WTC11 (cell line): ENCODE data around the gene MAML2. TPM values are rescaled to one million over a fixed set of nuclear protein-coding genes. Genes with fewer than 3 reads are reported as not detected.

Source experiments
- ATAC-seq: fragments of 200-7000 bp; cut with Tn5 transposase; 2 replicates; pipeline ENCODE4 v1.10.0; 2021; ENCODE audit warnings: mild to moderate bottlenecking, moderate library complexity
- CTCF ChIA-PET: fragments of 300-600 bp; sonication (Branson Sonifier 250); formaldehyde crosslinking; loops from one replicate; lab custom pipeline; 2021; ENCODE audit warnings: antibody characterized with exemption; lab: Charles Lee
- POLR2A ChIA-PET: fragments of 350-600 bp; sonication (Branson Sonifier 250); formaldehyde crosslinking; loops from one replicate; lab custom pipeline; 2021; ENCODE audit warnings: antibody characterized with exemption; lab: Charles Lee
- DNase-seq: peaks from one replicate; pipeline ENCODE4 v3.0.0; 2021; ENCODE audit warnings: low spot score
- H3K27ac Mint-ChIP-seq: 2 replicates; pipeline ENCODE4 v1.8.0; 2021; ENCODE audit warnings: mixed read lengths
- H3K27me3 Mint-ChIP-seq: 2 replicates; pipeline ENCODE4 v1.8.0; 2021; ENCODE audit warnings: low read depth, mild to moderate bottlenecking, moderate library complexity, mixed read lengths
- H3K36me3 Mint-ChIP-seq: 2 replicates; pipeline ENCODE4 v1.8.0; 2021; ENCODE audit warnings: mixed read lengths
- H3K4me1 Mint-ChIP-seq: 2 replicates; pipeline ENCODE4 v1.8.0; 2022; ENCODE audit warnings: mixed read lengths
- H3K4me3 Mint-ChIP-seq: 2 replicates; pipeline ENCODE4 v1.8.0; 2021; ENCODE audit warnings: mild to moderate bottlenecking, moderate library complexity, mixed read lengths
- H3K9me3 Mint-ChIP-seq: 2 replicates; pipeline ENCODE4 v1.8.0; 2021; ENCODE audit warnings: mixed read lengths
- ARID4B ChIP-seq: sonication (generic); formaldehyde crosslinking; IDR thresholded peaks from 2 replicates; pipeline ENCODE4 v1.8.0; 2023; ENCODE audit warnings: missing genetic modification reagents, mild to moderate bottlenecking, borderline replicate concordance
- ATF1 ChIP-seq: sonication (generic); formaldehyde crosslinking; IDR thresholded peaks from 2 replicates; pipeline ENCODE4 v1.8.1; 2023; ENCODE audit warnings: mild to moderate bottlenecking, moderate library complexity, missing genetic modification reagents
- ATF6 ChIP-seq: sonication (generic); formaldehyde crosslinking; IDR thresholded peaks from 2 replicates; pipeline ENCODE4 v1.8.1; 2023; ENCODE audit warnings: mild to moderate bottlenecking, missing genetic modification reagents
- CDX4 ChIP-seq: fragments of 250-450 bp; sonication (Bioruptor Pico); IDR thresholded peaks from 2 replicates; pipeline ENCODE4 v1.9.0; 2021; ENCODE audit warnings: moderate library complexity, mild to moderate bottlenecking, inconsistent platforms, borderline replicate concordance
- GRHL2 ChIP-seq: fragments of 250-450 bp; sonication (Bioruptor Pico); IDR thresholded peaks from 2 replicates; pipeline ENCODE4 v1.8.0; 2022; ENCODE audit warnings: mild to moderate bottlenecking, moderate library complexity; ENCODE audit not compliant: insufficient replicate concordance, severe bottlenecking
- IRF2 ChIP-seq: sonication (generic); formaldehyde crosslinking; IDR thresholded peaks from 2 replicates; pipeline ENCODE4 v1.8.0; 2022; ENCODE audit warnings: low read depth, missing genetic modification reagents, borderline replicate concordance
- NFATC4 ChIP-seq: fragments of 250-450 bp; sonication (Bioruptor Pico); IDR thresholded peaks from 2 replicates; pipeline ENCODE4 v1.9.0; 2021; ENCODE audit warnings: mild to moderate bottlenecking
- NFE2L1 ChIP-seq: sonication (generic); formaldehyde crosslinking; IDR thresholded peaks from 2 replicates; pipeline ENCODE4 v1.8.1; 2023; ENCODE audit warnings: missing genetic modification reagents
- PRDM15 ChIP-seq: sonication (generic); formaldehyde crosslinking; IDR thresholded peaks from 2 replicates; pipeline ENCODE4 v1.8.0; 2022; ENCODE audit warnings: missing genetic modification reagents
- SMAD3 ChIP-seq: sonication (generic); formaldehyde crosslinking; IDR thresholded peaks from 2 replicates; pipeline ENCODE4 v1.8.0; 2022; ENCODE audit warnings: missing genetic modification reagents, mild to moderate bottlenecking, borderline replicate concordance
- TP53 ChIP-seq: sonication (generic); formaldehyde crosslinking; IDR thresholded peaks from 2 replicates; pipeline ENCODE4 v1.8.1; 2023; ENCODE audit warnings: mild to moderate bottlenecking, missing genetic modification reagents
- ZNF263 ChIP-seq: sonication (generic); formaldehyde crosslinking; IDR thresholded peaks from 2 replicates; pipeline ENCODE4 v1.8.1; 2022; ENCODE audit warnings: low read depth, mild to moderate bottlenecking, moderate library complexity, missing genetic modification reagents
- total RNA-seq: library from RNA; stranded (reverse); gene quantifications from 3 replicates; pipeline ENCODE4 v1.2.3, GENCODE V29; 2021
- TF ChIP-seq, protein P1 (sequence below): fragments of 250-450 bp; sonication (Bioruptor Pico); conservative IDR thresholded peaks from 2 replicates; pipeline ENCODE4 v1.9.0; 2021; ENCODE audit warnings: mild to moderate bottlenecking
- TF ChIP-seq, protein P2 (sequence below): sonication (generic); formaldehyde crosslinking; conservative IDR thresholded peaks from 2 replicates; pipeline ENCODE4 v1.8.1; 2023; ENCODE audit warnings: mild to moderate bottlenecking, low read depth, missing genetic modification reagents, moderate library complexity

MAML2 gene
- total RNA-seq, 1 experiment from 2014 or later: 8.1 TPM

DNA sequence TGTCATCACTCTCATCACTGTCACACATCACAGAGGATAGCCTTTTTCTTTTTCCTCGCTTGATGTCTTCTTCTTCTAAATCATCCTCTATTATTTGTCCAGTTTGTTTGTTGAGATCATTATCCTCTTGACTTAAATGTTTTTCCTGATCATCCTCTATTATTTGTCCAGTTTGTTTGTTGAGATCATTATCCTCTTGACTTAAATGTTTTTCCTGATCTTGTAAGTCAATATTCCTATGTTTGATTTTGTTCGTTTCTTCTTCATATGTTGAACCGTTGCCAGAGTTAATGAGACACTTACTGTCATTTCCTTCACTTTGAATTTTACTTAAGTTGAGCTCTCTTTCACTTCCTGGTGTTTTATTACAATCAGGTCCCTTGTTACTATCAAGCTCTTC is 41.2 kb upstream of the MAML2 start (continued):
- TF ChIP-seq, protein P1, sequence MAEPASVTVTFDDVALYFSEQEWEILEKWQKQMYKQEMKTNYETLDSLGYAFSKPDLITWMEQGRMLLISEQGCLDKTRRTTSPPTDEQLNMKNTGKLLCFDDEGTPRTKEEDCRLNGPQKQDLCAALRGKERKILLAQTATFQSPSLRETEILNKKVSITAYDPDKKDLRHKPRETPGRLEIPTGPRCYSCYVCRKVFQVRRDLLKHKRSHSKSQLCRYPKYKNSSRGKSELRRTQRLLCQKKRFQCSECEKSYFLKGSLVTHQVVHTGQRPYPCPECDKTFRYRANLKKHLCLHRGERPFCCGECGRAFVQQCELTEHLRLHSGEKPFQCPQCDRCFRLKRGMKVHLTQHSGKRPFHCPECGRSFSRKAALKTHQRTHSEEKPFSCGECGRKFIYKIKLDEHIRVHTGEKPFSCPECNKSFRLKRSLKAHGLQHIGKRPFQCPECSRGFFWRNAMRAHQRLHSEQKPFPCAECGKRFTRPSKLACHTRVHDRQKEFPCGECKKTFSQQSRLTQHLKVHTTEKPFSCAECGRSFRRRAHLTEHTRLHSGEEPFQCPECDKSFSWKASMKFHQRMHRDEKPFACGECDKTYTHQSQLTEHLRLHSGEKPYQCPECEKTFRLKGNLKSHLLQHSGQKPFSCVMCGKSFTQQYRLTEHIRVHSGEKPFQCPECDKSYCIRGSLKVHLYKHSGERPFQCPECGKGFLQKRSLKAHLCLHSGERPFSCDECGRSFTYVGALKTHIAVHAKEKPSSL: no peak
- TF ChIP-seq NFE2L1 (CRISPR knock-in tag) (no peak), NFATC4 (CRISPR knock-in tag) (no peak), IRF2 (CRISPR knock-in tag) (no peak), ATF1 (CRISPR knock-in tag) (no peak)

DNA sequence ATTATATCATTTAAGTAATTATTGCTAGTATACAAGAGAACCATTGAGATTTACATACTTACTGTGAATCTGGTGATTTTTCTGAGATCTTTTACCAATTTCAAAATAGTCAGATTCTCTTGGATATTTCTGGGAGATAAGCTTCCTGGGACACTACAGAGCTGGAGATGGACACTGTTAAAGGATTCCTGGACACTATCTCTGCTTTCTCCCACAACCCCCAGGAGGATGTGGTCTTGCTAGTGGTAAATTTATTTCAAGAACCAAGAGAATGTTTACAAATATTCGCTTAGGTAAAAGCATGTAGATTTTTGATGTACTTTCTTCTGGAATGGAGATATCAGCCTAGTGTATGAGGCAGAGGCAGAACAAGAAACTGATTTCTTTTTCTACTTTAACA is 33.8 kb upstream of the MAML2 start:
- ChIA-PET CTCF (no interaction called here), POLR2A (interaction anchor here (1.1 kb wide), 1 partner anchor 13 kb away, joined by 3 read pairs; the partner anchor contains the start of genes CCDC82 and JRKL)
- no peak for ATAC-seq
- DNase-seq: no peak
- H3K27ac Mint-ChIP-seq: no peak overlapping the region
- H3K4me3 Mint-ChIP-seq: no peak overlapping the region
- no peaks in the 10 kb centered on the region for H3K9me3 Mint-ChIP-seq
- TF ChIP-seq SMAD3 (CRISPR knock-in tag): no peak
- no peak for TF ChIP-seq NFATC4 (CRISPR knock-in tag)
- TF ChIP-seq, protein P2, sequence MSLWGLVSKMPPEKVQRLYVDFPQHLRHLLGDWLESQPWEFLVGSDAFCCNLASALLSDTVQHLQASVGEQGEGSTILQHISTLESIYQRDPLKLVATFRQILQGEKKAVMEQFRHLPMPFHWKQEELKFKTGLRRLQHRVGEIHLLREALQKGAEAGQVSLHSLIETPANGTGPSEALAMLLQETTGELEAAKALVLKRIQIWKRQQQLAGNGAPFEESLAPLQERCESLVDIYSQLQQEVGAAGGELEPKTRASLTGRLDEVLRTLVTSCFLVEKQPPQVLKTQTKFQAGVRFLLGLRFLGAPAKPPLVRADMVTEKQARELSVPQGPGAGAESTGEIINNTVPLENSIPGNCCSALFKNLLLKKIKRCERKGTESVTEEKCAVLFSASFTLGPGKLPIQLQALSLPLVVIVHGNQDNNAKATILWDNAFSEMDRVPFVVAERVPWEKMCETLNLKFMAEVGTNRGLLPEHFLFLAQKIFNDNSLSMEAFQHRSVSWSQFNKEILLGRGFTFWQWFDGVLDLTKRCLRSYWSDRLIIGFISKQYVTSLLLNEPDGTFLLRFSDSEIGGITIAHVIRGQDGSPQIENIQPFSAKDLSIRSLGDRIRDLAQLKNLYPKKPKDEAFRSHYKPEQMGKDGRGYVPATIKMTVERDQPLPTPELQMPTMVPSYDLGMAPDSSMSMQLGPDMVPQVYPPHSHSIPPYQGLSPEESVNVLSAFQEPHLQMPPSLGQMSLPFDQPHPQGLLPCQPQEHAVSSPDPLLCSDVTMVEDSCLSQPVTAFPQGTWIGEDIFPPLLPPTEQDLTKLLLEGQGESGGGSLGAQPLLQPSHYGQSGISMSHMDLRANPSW (CRISPR knock-in tag): no peak
- H3K4me1 Mint-ChIP-seq: no peaks in the 10 kb centered on the region
- H3K36me3 Mint-ChIP-seq: peaks cover 5% of the 10 kb centered on the region; the same call in 1 of the 2 replicates
- no peaks in the 10 kb centered on the region for H3K27me3 Mint-ChIP-seq

DNA sequence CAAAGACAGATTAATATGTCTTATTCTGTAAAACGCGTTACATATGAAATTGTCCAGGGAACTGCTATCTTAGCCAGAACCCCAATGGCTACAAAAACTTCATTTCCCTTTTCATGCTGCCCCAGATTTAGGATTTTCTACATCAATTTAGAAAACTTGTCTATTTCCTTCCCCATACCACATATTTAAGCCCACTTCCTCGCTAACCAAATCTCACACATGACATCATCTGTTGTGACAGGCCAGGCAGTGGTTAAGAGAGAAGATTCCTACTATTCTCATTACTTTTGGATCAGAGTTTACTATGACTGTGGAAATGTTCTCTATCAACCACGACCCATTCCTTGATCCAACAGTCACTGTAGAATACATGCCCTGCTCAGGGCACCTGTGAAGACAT is 30.8 kb upstream of the MAML2 start:
- TF ChIP-seq ARID4B (CRISPR knock-in tag): no peak
- TF ChIP-seq SMAD3 (CRISPR knock-in tag): no peak
- Mint-ChIP-seq H3K9me3 (peaks cover 5% of the 10 kb centered on the region), H3K27me3 (no peaks in the 10 kb centered on the region), H3K4me3 (no peak overlapping the region), H3K27ac (peak overlapping the region; percentile 4), H3K4me1 (no peaks in the 10 kb centered on the region), H3K36me3 (peaks cover 12% of the 10 kb centered on the region)
- ChIA-PET POLR2A (no interaction called here), CTCF (no interaction called here)
- ATAC-seq (no peak), DNase-seq (no peak)

DNA sequence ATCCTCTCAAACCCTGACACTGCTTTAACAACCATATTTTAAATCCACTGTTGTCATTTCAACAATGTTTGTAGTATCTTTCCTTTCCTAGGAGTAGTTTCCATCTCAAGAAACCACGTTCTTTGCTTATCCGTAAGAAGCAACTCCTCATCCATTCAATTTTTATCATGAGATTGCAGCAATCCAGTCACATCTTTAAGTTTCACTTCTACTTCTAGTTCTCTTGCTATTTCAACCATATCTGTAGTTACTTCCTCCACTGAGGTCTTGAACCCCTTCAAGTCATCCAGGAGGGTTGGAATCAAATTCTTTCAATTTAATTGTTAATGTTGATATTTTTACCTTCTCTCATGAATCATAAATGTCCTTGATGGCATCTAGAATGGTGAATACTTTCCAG is 24.3 kb upstream of the MAML2 start:
- CTCF ChIA-PET: no interaction called here
- DNase-seq: no peak
- POLR2A ChIA-PET: no interaction called here
- H3K9me3 Mint-ChIP-seq: peaks cover 11% of the 10 kb centered on the region
- H3K4me3 Mint-ChIP-seq: no peak overlapping the region
- no peak overlapping the region for H3K27ac Mint-ChIP-seq
- ATAC-seq: no peak
- H3K4me1 Mint-ChIP-seq: no peaks in the 10 kb centered on the region
- H3K36me3 Mint-ChIP-seq: peaks cover 23% of the 10 kb centered on the region
- no peaks in the 10 kb centered on the region for H3K27me3 Mint-ChIP-seq
- TF ChIP-seq ATF6 (CRISPR knock-in tag): no peak
- TF ChIP-seq CDX4 (CRISPR knock-in tag): no peak
- TF ChIP-seq TP53 (CRISPR knock-in tag): no peak
- TF ChIP-seq PRDM15 (CRISPR knock-in tag): no peak
- TF ChIP-seq ZNF263: no peak
- no peak for TF ChIP-seq GRHL2 (CRISPR knock-in tag)
